Measurements from ENCODE around the gene PLEKHA8. TPM values are rescaled to one million over a fixed set of nuclear protein-coding genes. Genes with fewer than 3 reads are reported as not detected.
A peak's percentile ranks its signal among the peaks of the same experiment; 100 is the strongest.

Gene PLEKHA8
- total RNA-seq, 1 donor from 2014 or later = 57.9 TPM

DNA sequence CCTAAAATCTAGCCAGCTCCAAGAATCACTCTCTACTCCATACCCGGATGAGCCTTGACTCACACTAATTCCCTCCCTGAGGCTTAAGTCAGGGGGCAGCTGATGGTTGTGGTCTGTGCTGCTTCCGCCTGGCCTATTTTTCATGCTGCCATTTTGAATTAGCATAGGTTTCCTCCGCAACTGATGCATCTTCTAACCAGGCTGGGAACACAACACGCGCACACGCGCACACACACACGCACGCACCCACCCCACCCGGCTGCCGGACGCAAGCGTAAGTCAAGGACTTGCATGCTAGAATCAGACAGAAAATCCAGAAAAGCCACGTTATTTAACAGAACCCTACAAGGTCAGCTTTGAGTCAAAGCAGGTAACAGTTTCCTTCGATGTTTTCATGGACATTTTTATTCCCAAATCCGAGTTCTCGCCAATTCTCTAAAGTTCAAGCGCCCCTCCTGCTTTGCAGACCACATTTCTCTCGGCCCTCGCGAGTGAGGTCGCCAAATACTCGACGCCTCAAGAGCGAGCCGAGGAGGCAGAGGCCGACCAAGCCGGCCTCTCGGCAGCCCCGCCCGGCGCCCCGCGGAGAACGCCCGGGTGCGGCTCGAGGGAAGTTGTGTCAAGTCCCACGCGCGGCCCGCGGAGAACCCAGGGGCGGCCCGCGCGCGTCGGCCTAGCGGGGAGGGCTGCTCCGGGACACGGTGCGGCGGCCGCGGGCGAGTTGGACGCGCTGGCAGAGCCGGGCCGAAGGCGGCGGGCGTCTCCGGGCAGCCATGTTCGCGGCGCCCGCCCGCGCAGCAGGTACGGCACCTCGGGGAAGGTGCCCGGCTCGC is 39.6 kb upstream of the PLEKHA8 start:
- Mint-ChIP-seq H3K27me3 (ENCODE audit: unreplicated experiment) (peaks cover 7% of the 10 kb centered on the region), H3K36me3 (ENCODE audit: unreplicated experiment) (peaks cover 6% of the 10 kb centered on the region), H3K4me1 (ENCODE audit: low read depth, unreplicated experiment) (peaks cover 6% of the 10 kb centered on the region), H3K27ac (ENCODE audit: unreplicated experiment) (peak overlapping the region; percentile 96), H3K4me3 (ENCODE audit: unreplicated experiment) (peak overlapping the region; percentile 97), H3K9me3 (ENCODE audit: unreplicated experiment) (peaks cover 12% of the 10 kb centered on the region)
- peak; percentile 57 for DNase-seq
- TF ChIP-seq, protein P1, sequence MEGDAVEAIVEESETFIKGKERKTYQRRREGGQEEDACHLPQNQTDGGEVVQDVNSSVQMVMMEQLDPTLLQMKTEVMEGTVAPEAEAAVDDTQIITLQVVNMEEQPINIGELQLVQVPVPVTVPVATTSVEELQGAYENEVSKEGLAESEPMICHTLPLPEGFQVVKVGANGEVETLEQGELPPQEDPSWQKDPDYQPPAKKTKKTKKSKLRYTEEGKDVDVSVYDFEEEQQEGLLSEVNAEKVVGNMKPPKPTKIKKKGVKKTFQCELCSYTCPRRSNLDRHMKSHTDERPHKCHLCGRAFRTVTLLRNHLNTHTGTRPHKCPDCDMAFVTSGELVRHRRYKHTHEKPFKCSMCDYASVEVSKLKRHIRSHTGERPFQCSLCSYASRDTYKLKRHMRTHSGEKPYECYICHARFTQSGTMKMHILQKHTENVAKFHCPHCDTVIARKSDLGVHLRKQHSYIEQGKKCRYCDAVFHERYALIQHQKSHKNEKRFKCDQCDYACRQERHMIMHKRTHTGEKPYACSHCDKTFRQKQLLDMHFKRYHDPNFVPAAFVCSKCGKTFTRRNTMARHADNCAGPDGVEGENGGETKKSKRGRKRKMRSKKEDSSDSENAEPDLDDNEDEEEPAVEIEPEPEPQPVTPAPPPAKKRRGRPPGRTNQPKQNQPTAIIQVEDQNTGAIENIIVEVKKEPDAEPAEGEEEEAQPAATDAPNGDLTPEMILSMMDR (IDR thresholded peaks at IDR 0.05; ENCODE audit: partially characterized antibody, unreplicated experiment) = no peak

DNA sequence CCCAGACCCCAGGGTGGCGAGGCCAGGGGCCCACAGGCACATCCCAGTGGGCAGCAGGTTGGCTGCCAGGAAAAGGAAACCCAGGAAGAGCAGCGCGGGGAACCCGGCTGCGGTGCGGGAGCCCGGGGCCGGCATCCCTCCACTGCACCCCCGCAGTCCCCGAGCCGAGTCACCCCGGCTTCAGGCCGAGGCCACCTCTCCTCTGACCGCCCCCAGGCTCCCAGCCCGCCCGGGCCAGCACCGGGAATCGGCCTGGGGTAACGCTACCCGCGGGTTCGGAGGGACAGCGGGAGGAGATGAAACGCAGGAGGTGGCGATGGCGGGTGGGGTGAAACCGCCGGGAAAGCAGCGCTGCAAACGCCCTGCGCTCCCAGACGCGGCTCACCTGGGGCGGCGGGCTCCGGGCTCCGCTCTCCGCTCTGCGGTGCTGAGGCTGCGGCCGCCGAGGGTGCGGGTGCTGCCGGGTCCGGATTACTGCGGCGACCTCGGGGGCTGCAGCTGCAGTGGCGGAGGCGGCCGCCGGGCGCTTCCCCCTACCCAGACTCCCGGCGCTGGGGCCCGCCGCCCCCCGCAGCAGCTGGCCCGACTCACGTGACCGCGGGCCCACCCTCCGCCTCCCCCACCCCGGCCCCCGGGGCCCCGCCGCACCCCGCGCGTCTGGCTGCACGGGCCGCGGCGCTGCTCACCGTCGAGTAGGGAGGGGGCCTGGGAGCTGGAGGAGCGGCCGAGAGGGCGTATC is 38.8 kb upstream of the PLEKHA8 start, which contains the start of gene SCRN1:
TSS of gene SCRN1 (minus strand) at position 545 of the 739 bp plus-strand sequence. CDS start 20,734 bp downstream, outside the sequence.
- TF ChIP-seq, protein P1 (IDR thresholded peaks at IDR 0.05; ENCODE audit: partially characterized antibody, unreplicated experiment) = peak; percentile 43
- H3K9me3 Mint-ChIP-seq (ENCODE audit: unreplicated experiment) = peaks cover 12% of the 10 kb centered on the region
- H3K27ac Mint-ChIP-seq (ENCODE audit: unreplicated experiment) = peak within 1 kb of the TSS; percentile 96
- H3K4me1 Mint-ChIP-seq (ENCODE audit: low read depth, unreplicated experiment) = peaks cover 6% of the 10 kb centered on the region
- peaks cover 6% of the 10 kb centered on the region for H3K36me3 Mint-ChIP-seq (ENCODE audit: unreplicated experiment)
- peak within 1 kb of the TSS; percentile 97 for H3K4me3 Mint-ChIP-seq (ENCODE audit: unreplicated experiment)
- peaks cover 7% of the 10 kb centered on the region for H3K27me3 Mint-ChIP-seq (ENCODE audit: unreplicated experiment)
- peak; percentile 73 for DNase-seq

DNA sequence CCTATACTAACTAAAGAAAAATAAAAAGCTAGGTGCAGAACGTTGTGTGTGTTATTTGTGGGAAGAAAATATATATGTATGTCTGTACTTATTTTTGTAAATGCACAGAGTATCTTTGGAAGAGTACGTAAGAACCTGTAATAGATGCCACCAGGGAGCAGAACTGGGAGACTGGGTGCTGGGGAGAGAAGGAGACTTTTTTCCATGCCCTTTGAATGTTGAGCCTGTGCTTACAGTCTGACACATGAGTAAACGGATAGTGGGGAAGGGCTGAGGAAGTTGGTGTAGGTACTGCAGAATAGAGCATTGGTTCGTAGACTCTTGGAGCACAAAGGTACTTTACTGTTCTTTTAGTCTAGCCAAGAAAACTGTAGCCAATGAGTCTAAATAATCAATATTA is 37.3 kb upstream of the PLEKHA8 start:
- H3K4me1 Mint-ChIP-seq (ENCODE audit: low read depth, unreplicated experiment) = peaks cover 6% of the 10 kb centered on the region
- peaks cover 7% of the 10 kb centered on the region for H3K27me3 Mint-ChIP-seq (ENCODE audit: unreplicated experiment)
- peak overlapping the region; percentile 18 for H3K4me3 Mint-ChIP-seq (ENCODE audit: unreplicated experiment)
- TF ChIP-seq, protein P1 (IDR thresholded peaks at IDR 0.05; ENCODE audit: partially characterized antibody, unreplicated experiment) = no peak
- H3K27ac Mint-ChIP-seq (ENCODE audit: unreplicated experiment) = no peak overlapping the region
- no peak for DNase-seq
- H3K9me3 Mint-ChIP-seq (ENCODE audit: unreplicated experiment) = peaks cover 12% of the 10 kb centered on the region
- peaks cover 6% of the 10 kb centered on the region for H3K36me3 Mint-ChIP-seq (ENCODE audit: unreplicated experiment)

DNA sequence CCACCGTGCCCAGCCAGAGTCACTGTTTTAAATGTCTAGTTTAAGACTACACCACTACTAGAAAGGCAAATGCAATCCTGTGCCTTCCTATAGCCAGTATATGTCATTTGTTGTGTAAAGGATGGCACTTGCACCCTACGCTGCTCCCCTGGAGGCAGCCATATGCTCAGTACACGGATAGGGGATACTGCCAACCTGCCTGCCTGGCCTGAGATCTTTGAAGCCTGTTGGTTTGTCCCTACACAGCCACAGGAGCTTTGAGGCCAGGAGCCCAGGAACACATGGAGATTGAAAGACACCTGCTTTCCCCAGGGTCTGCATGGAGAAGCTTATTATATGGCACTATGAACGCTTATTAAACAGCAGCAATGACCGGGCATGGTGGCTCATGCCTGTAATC is 36.3 kb upstream of the PLEKHA8 start:
- H3K4me1 Mint-ChIP-seq (ENCODE audit: low read depth, unreplicated experiment) = peaks cover 5% of the 10 kb centered on the region
- no peak overlapping the region for H3K27ac Mint-ChIP-seq (ENCODE audit: unreplicated experiment)
- peaks cover 7% of the 10 kb centered on the region for H3K27me3 Mint-ChIP-seq (ENCODE audit: unreplicated experiment)
- DNase-seq = no peak
- H3K9me3 Mint-ChIP-seq (ENCODE audit: unreplicated experiment) = peaks cover 12% of the 10 kb centered on the region
- H3K4me3 Mint-ChIP-seq (ENCODE audit: unreplicated experiment) = no peak overlapping the region
- TF ChIP-seq, protein P1 (IDR thresholded peaks at IDR 0.05; ENCODE audit: partially characterized antibody, unreplicated experiment) = no peak
- peaks cover 11% of the 10 kb centered on the region for H3K36me3 Mint-ChIP-seq (ENCODE audit: unreplicated experiment)

All from glutamatergic neuron (in vitro differentiated cells).